Endodermal cell (in vitro differentiated cells): ENCODE measurements around the gene LRP1. TPM values are rescaled to one million over a fixed set of nuclear protein-coding genes. Genes with fewer than 3 reads are reported as not detected.

Experiments used
- DNase-seq: peaks from one replicate; pipeline ENCODE4 v3.0.0-alpha.2; 2017
- H3K27ac ChIP-seq: 2 replicates; pipeline ENCODE4 v1.5.1; 2013; ENCODE audit warnings: mild to moderate bottlenecking, low read depth, low read length, moderate library complexity
- H3K27me3 ChIP-seq: 2 replicates; pipeline ENCODE4 v1.6.1; 2013; ENCODE audit warnings: mild to moderate bottlenecking, low read length, moderate library complexity; ENCODE audit not compliant: insufficient read depth, control insufficient read depth, poor library complexity, severe bottlenecking
- H3K36me3 ChIP-seq: 2 replicates; pipeline ENCODE4 v1.7.0; 2013; ENCODE audit warnings: mild to moderate bottlenecking, low read length, moderate library complexity; ENCODE audit not compliant: control insufficient read depth, insufficient read depth
- H3K4me1 ChIP-seq: one replicate; pipeline ENCODE4 v1.7.0; 2013; ENCODE audit warnings: low read length; ENCODE audit not compliant: control insufficient read depth, insufficient read depth
- H3K4me3 ChIP-seq: 2 replicates; pipeline ENCODE4 v1.5.1; 2013; ENCODE audit warnings: mild to moderate bottlenecking, low read length, moderate library complexity
- H3K9ac ChIP-seq: 2 replicates; pipeline ENCODE4 v1.6.1; 2013; ENCODE audit warnings: mild to moderate bottlenecking, low read length, moderate library complexity; ENCODE audit not compliant: poor library complexity, severe bottlenecking; ENCODE audit errors: extremely low read depth
- H3K9me3 ChIP-seq: 2 replicates; pipeline ENCODE4 v1.6.1; 2013; ENCODE audit warnings: mild to moderate bottlenecking, low read length, moderate library complexity; ENCODE audit not compliant: control insufficient read depth
- H3K27ac Mint-ChIP-seq: 2 replicates; pipeline ENCODE4 v1.8.0; 2020; ENCODE audit warnings: mixed read lengths
- H3K27me3 Mint-ChIP-seq: 2 replicates; pipeline ENCODE4 v1.8.0; 2021; ENCODE audit warnings: mild to moderate bottlenecking, mixed read lengths; ENCODE audit not compliant: insufficient read depth
- H3K36me3 Mint-ChIP-seq: 2 replicates; pipeline ENCODE4 v1.8.0; 2020; ENCODE audit warnings: low read depth, mixed read lengths
- H3K4me1 Mint-ChIP-seq: 2 replicates; pipeline ENCODE4 v1.8.0; 2020; ENCODE audit warnings: mixed read lengths
- H3K4me3 Mint-ChIP-seq: 2 replicates; pipeline ENCODE4 v1.8.0; 2020; ENCODE audit warnings: mild to moderate bottlenecking, moderate library complexity, mixed read lengths
- H3K9me3 Mint-ChIP-seq: 2 replicates; pipeline ENCODE4 v1.8.0; 2020; ENCODE audit warnings: mild to moderate bottlenecking, mixed read lengths
- WGBS, 2 experiments: methylation state at CpG; one replicate each; pipeline versions ENCODE4 v1.1.5 to v1.1.7; 2013; ENCODE audit warnings: missing lambda C conversion rate in 2 of 2, mixed read lengths in 1 of 2; ENCODE audit not compliant: insufficient coverage in 1 of 2, insufficient read length in 1 of 2; 5-methylcytosine and 5-hydroxymethylcytosine counted together
- total RNA-seq, 2 donors: library from RNA; stranded (reverse); fragmentation: NEBNext Ultra II Directional in 1 of 2; extraction: Animal tissue kit (Norgen Biotek cat#: 25700) in 1 of 2; gene quantifications; 2 replicates in 1 of 2; 3 replicates in 1 of 2; pipeline ENCODE4 v1.2.1, GENCODE V29; 2021
- TF ChIP-seq, protein P1 (sequence below): fragments of 200-600 bp; sonication (generic); conservative IDR thresholded peaks from 2 replicates; pipeline ENCODE4 v1.5.0; 2021; ENCODE audit warnings: antibody characterized with exemption, mild to moderate bottlenecking

Gene LRP1
- total RNA-seq, 2 donors from 2014 or later = 74.5 to 87.7 TPM

GRCh38 chr12:57205931-57206330, 77.6 kb downstream of the LRP1 start:
- Histone ChIP-seq H3K27ac (no peak overlapping the region), H3K9ac (no peak overlapping the region), H3K4me3 (no peak overlapping the region), H3K27me3 (no peaks in the 10 kb centered on the region), H3K4me1 (no peaks in the 10 kb centered on the region), H3K36me3 (peaks cover 18% of the 10 kb centered on the region), H3K9me3 (no peaks in the 10 kb centered on the region)
- Mint-ChIP-seq H3K27me3 (no peaks in the 10 kb centered on the region), H3K36me3 (peaks cover 47% of the 10 kb centered on the region), H3K9me3 (no peaks in the 10 kb centered on the region), H3K27ac (no peak overlapping the region), H3K4me3 (no peak overlapping the region), H3K4me1 (no peaks in the 10 kb centered on the region)
- TF ChIP-seq, protein P1, sequence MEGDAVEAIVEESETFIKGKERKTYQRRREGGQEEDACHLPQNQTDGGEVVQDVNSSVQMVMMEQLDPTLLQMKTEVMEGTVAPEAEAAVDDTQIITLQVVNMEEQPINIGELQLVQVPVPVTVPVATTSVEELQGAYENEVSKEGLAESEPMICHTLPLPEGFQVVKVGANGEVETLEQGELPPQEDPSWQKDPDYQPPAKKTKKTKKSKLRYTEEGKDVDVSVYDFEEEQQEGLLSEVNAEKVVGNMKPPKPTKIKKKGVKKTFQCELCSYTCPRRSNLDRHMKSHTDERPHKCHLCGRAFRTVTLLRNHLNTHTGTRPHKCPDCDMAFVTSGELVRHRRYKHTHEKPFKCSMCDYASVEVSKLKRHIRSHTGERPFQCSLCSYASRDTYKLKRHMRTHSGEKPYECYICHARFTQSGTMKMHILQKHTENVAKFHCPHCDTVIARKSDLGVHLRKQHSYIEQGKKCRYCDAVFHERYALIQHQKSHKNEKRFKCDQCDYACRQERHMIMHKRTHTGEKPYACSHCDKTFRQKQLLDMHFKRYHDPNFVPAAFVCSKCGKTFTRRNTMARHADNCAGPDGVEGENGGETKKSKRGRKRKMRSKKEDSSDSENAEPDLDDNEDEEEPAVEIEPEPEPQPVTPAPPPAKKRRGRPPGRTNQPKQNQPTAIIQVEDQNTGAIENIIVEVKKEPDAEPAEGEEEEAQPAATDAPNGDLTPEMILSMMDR = no peak
- DNase-seq = no peak
- WGBS, 2 experiments = 94 to 100% methylated on average over 2 to 7 of the region's 7 CpGs

DNA sequence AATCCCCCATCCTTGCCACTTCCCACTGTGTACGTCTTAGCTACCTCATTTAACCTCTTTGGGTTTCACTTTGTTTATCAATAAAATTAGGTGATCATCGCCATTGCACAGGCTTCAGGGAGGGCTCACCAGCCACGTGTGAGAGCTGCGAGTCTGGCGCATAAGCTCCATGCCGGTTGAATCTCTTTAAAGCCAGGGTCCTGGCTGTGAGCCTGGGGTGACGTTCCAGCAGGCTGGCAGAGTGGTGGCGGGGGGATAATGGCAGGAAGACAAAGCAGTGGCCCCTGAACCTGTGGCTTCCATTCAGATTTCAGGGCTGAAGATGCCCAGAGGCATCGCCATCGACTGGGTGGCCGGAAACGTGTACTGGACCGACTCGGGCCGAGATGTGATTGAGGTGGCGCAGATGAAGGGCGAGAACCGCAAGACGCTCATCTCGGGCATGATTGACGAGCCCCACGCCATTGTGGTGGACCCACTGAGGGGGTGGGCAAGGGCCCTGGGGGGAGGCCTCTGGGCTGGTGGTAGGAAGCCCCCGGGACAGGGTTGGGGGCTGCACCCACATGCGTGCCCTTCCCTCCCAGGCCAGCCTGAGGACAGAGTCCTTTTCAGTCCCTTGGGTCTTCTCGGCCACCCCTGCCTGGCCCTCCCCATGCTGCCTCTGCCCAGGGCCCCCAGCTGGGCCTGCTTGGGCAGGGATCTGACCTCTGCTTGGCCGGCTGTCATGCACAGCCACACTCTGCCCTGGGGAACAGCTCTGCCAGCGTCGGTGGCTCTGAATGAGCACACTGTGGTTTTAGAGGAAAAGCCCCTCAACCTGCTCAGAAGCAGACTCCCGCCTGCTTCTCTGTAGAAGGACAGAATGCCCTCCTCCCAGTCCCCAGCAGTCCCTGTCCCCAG, 79.7 kb downstream of the LRP1 start:
- Mint-ChIP-seq H3K9me3 (no peaks in the 10 kb centered on the region), H3K27me3 (no peaks in the 10 kb centered on the region), H3K27ac (no peak overlapping the region), H3K4me3 (no peak overlapping the region), H3K4me1 (no peaks in the 10 kb centered on the region), H3K36me3 (peaks cover 34% of the 10 kb centered on the region)
- no peaks in the 10 kb centered on the region for H3K9me3 ChIP-seq
- H3K36me3 ChIP-seq = peaks cover 15% of the 10 kb centered on the region
- WGBS, 2 experiments = 93 to 98% methylated on average over 18 to 29 of the region's 29 CpGs
- H3K9ac ChIP-seq = no peak overlapping the region
- TF ChIP-seq, protein P1 = no peak
- DNase-seq = no peak
- H3K27ac ChIP-seq = no peak overlapping the region
- no peaks in the 10 kb centered on the region for H3K4me1 ChIP-seq
- no peaks in the 10 kb centered on the region for H3K27me3 ChIP-seq
- no peak overlapping the region for H3K4me3 ChIP-seq

GRCh38 chr12:57208631-57209282, 80.5 kb downstream of the LRP1 start:
- no peak overlapping the region for H3K27ac Mint-ChIP-seq
- TF ChIP-seq, protein P1 = no peak
- no peaks in the 10 kb centered on the region for H3K9me3 Mint-ChIP-seq
- Histone ChIP-seq H3K9ac (no peak overlapping the region), H3K27me3 (peaks cover 4% of the 10 kb centered on the region), H3K9me3 (no peaks in the 10 kb centered on the region), H3K4me3 (no peak overlapping the region), H3K36me3 (peaks cover 12% of the 10 kb centered on the region), H3K27ac (no peak overlapping the region), H3K4me1 (no peaks in the 10 kb centered on the region)
- H3K4me3 Mint-ChIP-seq = no peak overlapping the region
- peaks cover 31% of the 10 kb centered on the region for H3K36me3 Mint-ChIP-seq
- no peak for DNase-seq
- peaks cover 5% of the 10 kb centered on the region for H3K27me3 Mint-ChIP-seq
- peaks cover 5% of the 10 kb centered on the region for H3K4me1 Mint-ChIP-seq
- 89 to 95% methylated on average over 18 to 22 of the region's 22 CpGs for WGBS, 2 experiments
